GM18870 (cell line): ENCODE results near the gene EIF2B4.
A peak's percentile ranks its signal among the peaks of the same experiment; 100 is the strongest.
"Not testable (repeated sequence)": the region's sequence is repeated elsewhere in the genome, so short reads cannot be mapped to it uniquely, and the experiment has no call there.

Experiments used
- ATAC-seq: cut with Tn5 transposase; IDR thresholded peaks from one replicate; pipeline ENCODE4 v1.9.1; 2021; ENCODE audit warnings: moderate library complexity; ENCODE audit not compliant: unreplicated experiment

Gene EIF2B4

GRCh38 chr2:27350106-27350693, 19.9 kb downstream of the EIF2B4 start:
- ATAC-seq, result no peak

- no peak for ATAC-seq
Observed at GRCh38 chr2:27347641-27348040, 22.5 kb downstream of the EIF2B4 start.

- ATAC-seq, result no peak
Observed at GRCh38 chr2:27336173-27336572, 34.0 kb downstream of the EIF2B4 start.

- no peak for ATAC-seq
Observed at GRCh38 chr2:27335311-27335710, 34.8 kb downstream of the EIF2B4 start.

- ATAC-seq, result no peak
Observed at GRCh38 chr2:27324720-27325119, 45.4 kb downstream of the EIF2B4 start.

GRCh38 chr2:27323596-27324285, 46.4 kb downstream of the EIF2B4 start:
- ATAC-seq, result no peak

- peak; percentile 78 for ATAC-seq
Observed at GRCh38 chr2:27322766-27323595, 47.2 kb downstream of the EIF2B4 start, which contains the start of gene MPV17. TSS of gene MPV17 (minus strand) at chr2:27323097. CDS start at chr2:27322517, 580 bp downstream.

GRCh38 chr2:27322301-27322765, 47.8 kb downstream of the EIF2B4 start:
- no peak for ATAC-seq

GRCh38 chr2:27320958-27321543, 49.1 kb downstream of the EIF2B4 start:
- ATAC-seq, result no peak

GRCh38 chr2:27319839-27320238, 50.3 kb downstream of the EIF2B4 start:
- ATAC-seq, result not testable (repeated sequence)

GRCh38 chr2:27316655-27317412, 53.3 kb downstream of the EIF2B4 start:
- ATAC-seq, result no peak

- ATAC-seq, result no peak
Observed at GRCh38 chr2:27315122-27315521, 55.0 kb downstream of the EIF2B4 start.

GRCh38 chr2:27314709-27315108, 55.4 kb downstream of the EIF2B4 start:
- no peak for ATAC-seq
